Measurements from ENCODE around the gene MYH3. TPM values are rescaled to one million over a fixed set of nuclear protein-coding genes. Genes with fewer than 3 reads are reported as not detected.

Gene MYH3
- polyA plus RNA-seq, 1 experiment, result 0.31 TPM

DNA sequence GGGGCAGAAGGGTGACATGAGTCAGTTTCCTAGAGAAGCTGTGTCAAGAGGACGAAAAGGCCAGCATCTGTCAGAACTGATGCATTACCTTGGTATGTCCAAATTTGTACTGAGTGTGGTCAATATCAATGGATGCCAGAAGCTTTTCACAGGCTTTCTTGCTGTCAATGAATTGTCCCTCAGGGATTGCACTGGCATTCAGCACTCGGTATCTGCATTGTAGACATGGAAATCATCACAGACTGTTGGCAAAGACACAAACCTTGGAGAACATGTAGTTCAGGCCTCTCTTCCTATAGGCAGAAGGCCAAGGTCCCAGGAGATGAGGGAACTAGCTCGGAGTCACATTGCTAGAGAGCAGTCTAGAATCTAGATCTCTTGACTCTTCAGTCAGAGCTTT, 16.6 kb downstream of the MYH3 start:
- no peak overlapping the region for H3K4me3 ChIP-seq (ENCODE audit: low read depth, low read length)
- ChIA-PET POLR2A (no interaction called here), CTCF (interaction anchor here (0.9 to 20.9 kb wide), 3 partner anchors 9 to 23 kb away, joined by 3 to 296 read pairs (median 138); no protein-coding TSS in a partner anchor)
- DNase-seq (ENCODE audit: low read depth, low spot score), result no peak
- H3K27ac ChIP-seq (ENCODE audit: low read depth, low read length), result no peak overlapping the region
- no peaks in the 10 kb centered on the region for H3K27me3 ChIP-seq (ENCODE audit: control insufficient read depth, insufficient read depth, low read length)
- no peaks in the 10 kb centered on the region; the same call in 1 of the 2 replicates for H3K9me3 ChIP-seq (ENCODE audit: control insufficient read depth, insufficient read depth, low read length)
- TF ChIP-seq, protein P1, sequence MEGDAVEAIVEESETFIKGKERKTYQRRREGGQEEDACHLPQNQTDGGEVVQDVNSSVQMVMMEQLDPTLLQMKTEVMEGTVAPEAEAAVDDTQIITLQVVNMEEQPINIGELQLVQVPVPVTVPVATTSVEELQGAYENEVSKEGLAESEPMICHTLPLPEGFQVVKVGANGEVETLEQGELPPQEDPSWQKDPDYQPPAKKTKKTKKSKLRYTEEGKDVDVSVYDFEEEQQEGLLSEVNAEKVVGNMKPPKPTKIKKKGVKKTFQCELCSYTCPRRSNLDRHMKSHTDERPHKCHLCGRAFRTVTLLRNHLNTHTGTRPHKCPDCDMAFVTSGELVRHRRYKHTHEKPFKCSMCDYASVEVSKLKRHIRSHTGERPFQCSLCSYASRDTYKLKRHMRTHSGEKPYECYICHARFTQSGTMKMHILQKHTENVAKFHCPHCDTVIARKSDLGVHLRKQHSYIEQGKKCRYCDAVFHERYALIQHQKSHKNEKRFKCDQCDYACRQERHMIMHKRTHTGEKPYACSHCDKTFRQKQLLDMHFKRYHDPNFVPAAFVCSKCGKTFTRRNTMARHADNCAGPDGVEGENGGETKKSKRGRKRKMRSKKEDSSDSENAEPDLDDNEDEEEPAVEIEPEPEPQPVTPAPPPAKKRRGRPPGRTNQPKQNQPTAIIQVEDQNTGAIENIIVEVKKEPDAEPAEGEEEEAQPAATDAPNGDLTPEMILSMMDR (IDR thresholded peaks at IDR 0.05; ENCODE audit: low read depth, low read length), result no peak

DNA sequence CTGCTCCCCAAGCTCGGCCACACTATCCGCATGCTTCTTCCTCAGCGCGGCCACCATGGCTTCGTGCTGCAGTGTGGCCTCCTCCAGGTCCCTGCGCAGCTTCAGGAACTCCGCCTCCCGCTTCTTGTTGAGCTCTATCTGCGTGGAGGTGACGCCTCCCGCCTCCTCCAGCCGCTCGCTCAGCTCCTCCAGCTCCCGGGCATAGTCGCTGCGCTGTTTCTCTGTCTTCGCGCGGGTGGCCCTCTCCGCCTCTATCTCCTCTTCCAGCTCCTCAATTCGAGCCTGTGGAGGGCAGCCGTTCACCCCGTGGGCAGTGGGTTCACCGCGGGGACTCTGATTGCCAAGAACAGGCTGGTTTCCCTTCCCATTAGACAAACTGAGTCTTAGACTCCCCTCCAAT, 19.0 kb downstream of the MYH3 start:
- TF ChIP-seq, protein P1 (IDR thresholded peaks at IDR 0.05; ENCODE audit: low read depth, low read length), result no peak
- Histone ChIP-seq H3K27me3 (ENCODE audit: control insufficient read depth, insufficient read depth, low read length) (no peaks in the 10 kb centered on the region), H3K27ac (ENCODE audit: low read depth, low read length) (no peak overlapping the region), H3K9me3 (ENCODE audit: control insufficient read depth, insufficient read depth, low read length) (no peaks in the 10 kb centered on the region; the same call in 1 of the 2 replicates), H3K4me3 (ENCODE audit: low read depth, low read length) (no peak overlapping the region)
- DNase-seq (ENCODE audit: low read depth, low spot score), result no peak
- ChIA-PET CTCF (interaction anchor here (0.7 to 20.9 kb wide), 4 partner anchors 8 to 84 kb away, joined by 3 to 296 read pairs (median 8); no protein-coding TSS in a partner anchor), POLR2A (no interaction called here)

DNA sequence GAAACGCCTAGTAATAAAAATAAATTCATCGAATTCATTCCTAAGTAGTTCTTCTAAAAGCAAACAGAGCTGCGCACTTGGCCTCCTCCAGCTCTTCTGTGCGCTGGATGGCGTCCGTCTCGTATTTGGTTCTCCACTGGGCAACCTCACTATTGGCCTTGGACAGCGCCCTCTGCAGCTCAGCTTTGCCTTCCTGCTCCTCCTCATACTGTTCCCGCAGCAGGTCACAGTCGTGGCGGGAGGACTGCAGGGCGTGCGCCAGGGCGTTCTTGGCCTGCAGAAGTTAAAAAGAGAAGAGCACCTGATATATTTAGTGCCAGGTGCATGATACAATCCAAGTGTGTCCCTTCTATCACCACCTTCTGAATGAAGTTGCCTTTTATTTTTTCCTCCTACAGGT, 21.8 kb downstream of the MYH3 start:
- Histone ChIP-seq H3K27ac (ENCODE audit: low read depth, low read length) (no peak overlapping the region), H3K4me3 (ENCODE audit: low read depth, low read length) (no peak overlapping the region), H3K9me3 (ENCODE audit: control insufficient read depth, insufficient read depth, low read length) (no peaks in the 10 kb centered on the region; the same call in 1 of the 2 replicates), H3K27me3 (ENCODE audit: control insufficient read depth, insufficient read depth, low read length) (no peaks in the 10 kb centered on the region)
- no peak for DNase-seq (ENCODE audit: low read depth, low spot score)
- ChIA-PET CTCF (interaction anchor here (1.3 to 20.9 kb wide), 3 partner anchors 8 to 102 kb away, joined by 3 to 296 read pairs (median 138); no protein-coding TSS in a partner anchor), POLR2A (no interaction called here)
- TF ChIP-seq, protein P1 (IDR thresholded peaks at IDR 0.05; ENCODE audit: low read depth, low read length), result no peak

DNA sequence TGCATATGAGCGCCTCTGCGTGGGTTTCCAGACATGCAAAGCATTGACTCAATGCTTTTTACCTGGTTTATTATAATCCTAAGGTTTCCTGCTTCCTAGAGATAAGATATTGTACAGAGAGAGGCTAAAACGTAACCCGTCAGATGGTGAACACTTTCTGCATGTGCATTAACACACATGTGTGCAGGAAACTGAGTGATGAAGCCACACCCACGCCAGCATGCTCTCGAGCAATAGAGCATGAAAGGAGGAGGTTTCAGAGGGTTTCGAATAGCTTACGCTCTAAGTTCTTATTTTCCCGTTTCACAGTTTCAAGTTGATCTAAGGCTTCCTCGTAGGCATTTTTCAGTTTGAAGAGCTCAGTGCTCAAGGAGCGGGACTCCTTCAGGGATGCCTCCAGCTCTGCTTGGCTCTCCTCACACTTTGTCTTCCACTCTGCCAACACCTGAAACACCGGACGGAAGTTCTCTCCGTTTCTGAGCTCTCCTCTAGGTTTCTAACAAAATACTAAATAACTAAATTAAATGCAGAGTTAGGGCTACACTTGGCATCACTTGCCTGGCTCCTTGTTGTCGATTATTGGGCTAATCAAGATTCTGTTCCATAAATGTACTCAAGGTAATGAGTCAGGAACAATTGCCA, 23.2 kb downstream of the MYH3 start:
- Histone ChIP-seq H3K27ac (ENCODE audit: low read depth, low read length) (no peak overlapping the region), H3K4me3 (ENCODE audit: low read depth, low read length) (no peak overlapping the region), H3K9me3 (ENCODE audit: control insufficient read depth, insufficient read depth, low read length) (no peaks in the 10 kb centered on the region; the same call in 1 of the 2 replicates), H3K27me3 (ENCODE audit: control insufficient read depth, insufficient read depth, low read length) (no peaks in the 10 kb centered on the region)
- TF ChIP-seq, protein P1 (IDR thresholded peaks at IDR 0.05; ENCODE audit: low read depth, low read length), result no peak
- ChIA-PET POLR2A (no interaction called here), CTCF (interaction anchor here (1.3 to 20.9 kb wide), 3 partner anchors 10 to 50 kb away, joined by 3 to 296 read pairs (median 138); no protein-coding TSS in a partner anchor)
- no peak for DNase-seq (ENCODE audit: low read depth, low spot score)

DNA sequence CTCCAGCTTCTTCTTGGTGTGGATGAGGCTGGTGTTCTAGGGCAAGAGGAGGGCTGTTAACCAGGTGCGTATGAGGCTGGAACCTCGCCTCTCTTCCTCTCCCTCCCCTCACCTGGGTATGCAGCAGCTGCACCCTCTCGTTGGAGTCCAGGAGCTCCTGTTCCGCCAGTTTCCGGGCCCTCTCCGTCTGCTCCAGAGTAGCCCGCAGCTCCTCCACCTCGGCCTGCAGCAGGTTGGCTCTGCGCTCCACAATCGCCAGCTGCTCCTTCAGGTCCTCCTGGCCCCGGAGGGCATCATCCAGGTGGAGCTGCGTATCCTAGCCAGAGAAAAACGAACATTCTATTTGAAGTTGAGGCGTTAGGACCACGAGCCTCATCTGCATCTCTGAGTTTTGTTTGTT, 25.4 kb downstream of the MYH3 start:
- CTCF ChIA-PET, result interaction anchor here (0.5 to 20.9 kb wide), 15 partner anchors 9 to 1359 kb away, joined by 3 to 296 read pairs (median 4); no protein-coding TSS in a partner anchor
- no peaks in the 10 kb centered on the region for H3K27me3 ChIP-seq (ENCODE audit: control insufficient read depth, insufficient read depth, low read length)
- H3K9me3 ChIP-seq (ENCODE audit: control insufficient read depth, insufficient read depth, low read length), result no peaks in the 10 kb centered on the region
- TF ChIP-seq, protein P1 (IDR thresholded peaks at IDR 0.05; ENCODE audit: low read depth, low read length), result no peak
- H3K4me3 ChIP-seq (ENCODE audit: low read depth, low read length), result no peak overlapping the region
- POLR2A ChIA-PET, result no interaction called here
- DNase-seq (ENCODE audit: low read depth, low spot score), result no peak
- no peak overlapping the region for H3K27ac ChIP-seq (ENCODE audit: low read depth, low read length)

All from AG04450 (cell line).